Stimulated activated CD4-positive, alpha-beta T cell treated with anti-CD3 and anti-CD28 coated beads, TNF-alpha, amount 100 ng/mL, for 4 hours (primary cell): ENCODE results near the gene GARRE1.

Source experiments
- DNase-seq, 3 experiments: peaks; one replicate each; pipeline ENCODE4 v3.0.0-alpha.2; 2020; ENCODE audit warnings: low read depth in 3 of 3

GARRE1 gene

DNA sequence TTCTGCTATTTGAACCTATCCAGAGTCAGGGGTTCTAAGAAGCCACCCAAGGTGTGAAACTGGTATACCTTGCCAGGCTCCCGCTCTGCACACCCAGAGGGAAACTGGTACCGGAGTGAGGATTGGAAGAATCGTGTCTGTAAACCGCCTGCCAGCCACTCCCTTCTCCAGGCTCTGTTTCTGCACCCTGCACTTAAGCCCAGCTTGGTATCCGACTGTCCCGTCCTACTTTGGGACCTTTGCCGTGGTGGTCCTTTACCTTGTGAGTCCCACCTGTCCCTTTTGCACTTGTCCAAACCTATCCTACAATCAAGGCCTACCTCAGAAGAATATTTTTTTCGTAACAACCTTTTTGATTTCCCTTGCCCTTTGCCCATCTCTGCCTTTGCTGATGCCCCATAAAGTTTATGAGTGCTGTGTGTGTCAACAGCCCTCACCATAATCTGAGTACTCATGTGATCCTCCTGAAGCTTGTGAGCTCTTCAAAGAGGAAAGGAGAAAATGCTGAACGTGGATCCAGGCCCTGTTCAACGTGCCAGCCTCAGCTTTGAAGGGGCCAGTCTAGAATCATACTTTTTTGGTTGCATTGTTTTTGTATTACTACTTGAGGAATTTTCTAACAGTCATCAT, 44.7 kb downstream of the GARRE1 start:
- no peak for DNase-seq

- no peak for DNase-seq
Observed at GRCh38 chr19:34299576-34299975, 45.2 kb downstream of the GARRE1 start.

DNA sequence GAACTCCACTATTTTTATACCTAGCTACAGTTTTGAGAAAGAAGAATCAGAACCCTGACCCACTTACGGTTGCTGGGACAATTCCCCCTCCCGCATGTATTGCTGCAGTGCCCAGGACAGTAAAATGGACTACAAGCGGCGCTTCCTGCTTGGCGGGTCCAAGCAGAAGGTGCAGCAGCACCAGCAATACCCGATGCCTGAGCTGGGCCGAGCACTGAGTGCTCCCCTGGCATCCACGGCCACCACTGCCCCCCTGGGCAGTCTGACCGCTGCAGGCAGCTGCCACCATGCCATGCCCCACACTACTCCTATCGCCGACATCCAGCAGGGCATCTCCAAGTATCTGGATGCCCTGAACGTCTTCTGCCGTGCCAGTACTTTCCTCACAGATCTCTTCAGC, 46.0 kb downstream of the GARRE1 start:
- DNase-seq, result no peak

GRCh38 chr19:34300962-34301361, 46.6 kb downstream of the GARRE1 start:
- DNase-seq, result no peak
